GM12874 (cell line): ENCODE data around the gene SDHAF2.

Experiments used
- CTCF ChIP-seq: IDR thresholded peaks from 2 replicates; pipeline ENCODE4 v1.5.1; 2011; ENCODE audit warnings: low read depth, mild to moderate bottlenecking, control low read depth, low read length, moderate library complexity; ENCODE audit not compliant: insufficient read depth

SDHAF2 gene

GRCh38 chr11:61472868-61473267 lies 42.9 kb downstream of the SDHAF2 start:
- no peak for TF ChIP-seq CTCF

- no peak for TF ChIP-seq CTCF
Measured at GRCh38 chr11:61473370-61474012, 43.6 kb downstream of the SDHAF2 start.

GRCh38 chr11:61474013-61474643 lies 44.2 kb downstream of the SDHAF2 start:
- TF ChIP-seq CTCF, result no peak

- no peak for TF ChIP-seq CTCF
Measured at GRCh38 chr11:61475433-61475832, 45.5 kb downstream of the SDHAF2 start.

GRCh38 chr11:61476371-61476770 lies 46.4 kb downstream of the SDHAF2 start:
- TF ChIP-seq CTCF, result no peak

- TF ChIP-seq CTCF, result no peak
Measured at GRCh38 chr11:61477126-61477525, 47.2 kb downstream of the SDHAF2 start.

GRCh38 chr11:61477727-61478148 lies 47.8 kb downstream of the SDHAF2 start:
- TF ChIP-seq CTCF, result peak; percentile 93
